Measurements from ENCODE around the gene NOS3.
"Not testable (repeated sequence)": the region's sequence is repeated elsewhere in the genome, so short reads cannot be mapped to it uniquely, and the experiment has no call there.

The NOS3 gene

GRCh38 chr7:151040616-151041375 is 50.0 kb downstream of the NOS3 start:
- no peak for DNase-seq

- not testable (repeated sequence) for DNase-seq
Measured at GRCh38 chr7:151043449-151043848, 52.6 kb downstream of the NOS3 start.

- DNase-seq: no peak
Measured at GRCh38 chr7:151043959-151044358, 53.1 kb downstream of the NOS3 start.

GRCh38 chr7:151045262-151045661 is 54.4 kb downstream of the NOS3 start:
- no peak for DNase-seq

GRCh38 chr7:151045967-151046366 is 55.1 kb downstream of the NOS3 start:
- DNase-seq: no peak

GRCh38 chr7:151046603-151047573 is 56.1 kb downstream of the NOS3 start:
- DNase-seq: no peak

GRCh38 chr7:151047976-151048815 is 57.4 kb downstream of the NOS3 start, which contains the start of gene ASIC3:
Gene ASIC3 (plus strand): TSS chr7:151048531. CDS start chr7:151048886, 355 bp downstream.
- no peak for DNase-seq

GRCh38 chr7:151048911-151049463 is 58.2 kb downstream of the NOS3 start:
- DNase-seq: no peak

- no peak for DNase-seq
Measured at GRCh38 chr7:151051108-151051507, 60.3 kb downstream of the NOS3 start.

GRCh38 chr7:151053096-151053495 is 62.3 kb downstream of the NOS3 start:
- no peak for DNase-seq

- no peak for DNase-seq
Measured at GRCh38 chr7:151053751-151054150, 62.9 kb downstream of the NOS3 start.

GRCh38 chr7:151056283-151056665 is 65.5 kb downstream of the NOS3 start:
- DNase-seq: no peak

GRCh38 chr7:151056666-151057505 is 66.1 kb downstream of the NOS3 start:
- no peak for DNase-seq

GRCh38 chr7:151057506-151057988 is 66.7 kb downstream of the NOS3 start, which contains the start of gene CDK5:
Gene CDK5 (minus strand): TSS chr7:151057897. CDS start chr7:151057848, 49 bp downstream.
- DNase-seq: no peak

- peak; percentile 99 for DNase-seq
Measured at GRCh38 chr7:151057989-151058780, 67.4 kb downstream of the NOS3 start.

- no peak for DNase-seq
Measured at GRCh38 chr7:151058781-151059366, 68.1 kb downstream of the NOS3 start.

GRCh38 chr7:151059367-151060112 is 68.7 kb downstream of the NOS3 start, which contains the start of gene SLC4A2:
Gene SLC4A2 (plus strand): TSS chr7:151059589. CDS start chr7:151061988, 2,399 bp downstream.
- peak; percentile 37 for DNase-seq

GRCh38 chr7:151060113-151060415 is 69.2 kb downstream of the NOS3 start:
- no peak for DNase-seq

Data from NCI-H1694 (cell line).